NAMALWA (cell line): ENCODE data around the gene SMYD3.
A peak's percentile ranks its signal among the peaks of the same experiment; 100 is the strongest.
"Not testable (repeated sequence)": the region's sequence is repeated elsewhere in the genome, so short reads cannot be mapped to it uniquely, and the experiment has no call there.

Source experiments
- DNase-seq: peaks from one replicate; pipeline ENCODE4 v3.0.0-alpha.2; 2015; ENCODE audit warnings: low spot score

Gene SMYD3

DNA sequence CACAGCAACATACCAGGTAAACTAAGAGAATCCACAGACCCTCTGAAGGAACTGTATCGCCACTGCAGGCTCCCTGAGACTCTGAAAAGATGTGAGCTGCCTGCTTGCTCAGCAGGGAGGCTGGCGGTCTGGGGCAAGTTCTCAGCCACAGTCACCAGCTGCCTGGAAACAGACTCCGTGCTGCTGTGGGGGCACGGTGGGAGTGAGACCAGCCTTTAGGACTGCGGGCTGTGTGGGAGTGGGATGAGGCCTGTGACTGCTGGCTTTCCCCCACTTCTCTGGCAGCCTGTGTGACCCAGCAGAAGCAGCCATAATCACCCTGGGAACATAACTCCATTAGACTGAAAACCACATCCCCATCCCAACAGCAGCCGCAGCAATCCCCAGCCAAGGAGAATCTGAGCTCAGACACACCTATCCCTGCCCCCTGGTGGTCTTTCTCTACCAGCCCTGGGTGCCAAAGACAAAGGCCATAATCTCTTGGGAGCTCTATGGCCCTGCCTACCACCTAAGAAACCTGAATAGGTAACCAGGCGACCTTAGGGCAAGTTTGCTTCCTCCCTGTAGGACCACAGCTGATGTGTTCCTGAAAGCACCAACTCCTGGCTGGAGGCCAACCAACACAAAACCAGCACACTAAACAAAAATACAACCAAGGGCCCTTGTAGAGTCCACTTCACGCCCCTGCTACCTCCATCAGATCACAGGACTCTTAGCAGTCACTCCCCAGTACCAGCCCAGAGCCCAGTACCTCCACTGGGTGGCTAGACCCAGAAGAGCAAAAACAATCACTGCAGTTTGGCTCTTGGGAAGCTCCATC is 151.5 kb downstream of the SMYD3 start:
- no peak for DNase-seq

DNA sequence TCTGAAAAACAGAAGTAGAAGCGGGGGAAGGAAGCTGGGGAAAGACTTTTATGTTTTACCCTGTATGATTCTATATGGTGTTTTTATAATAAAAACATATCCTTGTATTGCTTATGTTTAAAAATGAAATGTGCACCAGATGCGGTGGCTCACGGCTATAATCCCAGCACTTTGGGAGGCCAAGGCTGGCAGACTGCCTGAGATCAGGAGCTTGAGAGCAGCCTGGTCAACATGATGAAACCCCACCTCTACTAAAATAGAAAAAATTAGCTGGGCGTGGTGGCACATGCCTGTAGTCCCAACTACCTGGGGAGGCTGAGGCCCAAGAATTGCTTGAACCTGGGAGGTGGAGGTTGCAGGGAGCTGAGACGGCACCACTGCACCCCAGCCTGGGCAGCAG is 155.4 kb downstream of the SMYD3 start:
- DNase-seq = no peak

DNA sequence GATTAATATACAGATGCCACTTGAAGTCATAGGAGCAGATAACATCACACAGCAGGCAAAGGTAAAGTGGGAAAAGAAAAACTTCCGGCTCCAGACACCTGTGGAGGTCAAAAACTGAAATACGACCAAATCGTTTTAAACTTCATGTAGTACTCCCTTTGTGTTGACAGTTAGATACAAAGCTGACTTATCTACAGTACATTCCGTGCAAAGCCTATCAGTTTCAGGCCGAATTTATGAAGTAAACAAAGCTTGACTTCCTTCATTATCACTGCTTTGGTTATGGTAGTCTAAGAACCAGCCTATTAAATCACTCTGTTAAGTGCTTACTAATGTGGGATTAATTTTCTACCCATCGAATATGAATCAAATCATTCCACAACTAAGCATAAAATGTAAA is 156.3 kb downstream of the SMYD3 start:
- DNase-seq = no peak

DNA sequence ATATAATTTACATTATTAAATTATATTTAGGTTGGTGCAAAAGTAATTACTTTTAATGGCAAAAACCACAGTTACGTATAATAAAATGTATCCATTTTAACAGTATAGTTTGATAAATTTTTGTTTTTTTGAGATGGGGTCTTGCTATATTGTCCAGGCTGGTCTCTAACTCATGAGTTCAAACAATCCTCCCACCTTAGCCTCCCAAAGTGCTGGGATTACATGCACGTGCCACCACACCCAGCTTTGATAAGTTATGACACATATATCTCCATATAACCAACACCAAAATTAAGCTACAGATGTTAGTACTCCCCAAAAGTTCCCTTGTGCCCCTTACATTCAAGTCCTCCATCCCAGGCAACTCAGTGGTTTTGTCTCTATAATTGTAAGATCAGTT is 163.1 kb downstream of the SMYD3 start:
- DNase-seq = no peak

DNA sequence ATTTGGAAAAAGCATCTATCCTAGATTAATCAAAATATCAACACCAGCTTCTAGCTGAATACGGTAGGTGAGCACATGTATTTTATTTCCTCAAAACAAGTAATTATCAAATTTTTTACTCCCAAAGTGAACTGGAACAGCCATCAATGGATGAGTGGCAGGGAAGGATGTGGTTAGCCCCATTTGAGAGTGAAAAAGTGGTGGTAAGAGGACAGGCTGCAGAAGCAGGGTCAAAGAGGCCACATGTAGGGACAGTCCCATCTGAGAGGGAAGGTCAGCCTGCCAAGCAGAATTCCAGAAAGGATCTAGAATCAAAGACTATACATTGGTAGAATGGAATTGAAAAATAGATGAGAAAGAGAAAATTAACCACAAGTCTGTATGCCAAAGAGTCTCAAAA is 163.8 kb downstream of the SMYD3 start:
- no peak for DNase-seq

DNA sequence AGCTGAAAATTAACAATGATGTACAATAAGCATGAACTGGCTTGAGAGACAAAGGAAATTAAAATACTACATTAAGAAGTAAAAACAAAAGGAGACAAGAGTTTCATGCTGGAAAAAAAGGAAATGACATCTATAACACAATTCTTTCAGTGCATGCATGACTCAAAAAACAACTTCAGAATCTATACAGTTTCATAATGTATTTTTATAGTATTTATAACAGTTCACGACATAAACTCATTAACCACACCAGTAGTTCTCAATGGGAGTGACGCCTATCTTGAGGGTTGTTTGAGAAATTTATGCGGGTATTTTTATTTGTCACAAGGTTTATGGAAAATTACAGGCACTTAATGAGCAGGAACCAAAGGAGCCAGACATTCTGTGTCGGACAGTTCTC is 168.5 kb downstream of the SMYD3 start:
- no peak for DNase-seq

DNA sequence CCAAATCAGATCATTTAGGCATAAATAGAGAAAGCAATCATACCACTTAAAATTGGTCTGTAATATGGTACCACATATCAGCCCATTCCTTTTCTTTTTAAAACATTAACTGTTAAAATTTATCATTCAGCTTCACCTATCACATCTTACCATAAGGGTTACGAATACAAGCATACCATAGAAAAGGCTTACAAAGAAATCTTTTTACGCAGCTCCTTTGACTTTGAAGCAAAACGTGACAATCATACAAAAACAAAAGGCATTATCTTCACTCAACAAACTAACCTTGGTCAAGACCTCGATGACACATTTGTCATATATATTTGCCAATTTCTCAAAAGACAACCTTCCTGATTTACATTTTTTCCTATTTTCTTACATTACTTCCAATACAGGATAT is 169.0 kb downstream of the SMYD3 start:
- DNase-seq = no peak

DNA sequence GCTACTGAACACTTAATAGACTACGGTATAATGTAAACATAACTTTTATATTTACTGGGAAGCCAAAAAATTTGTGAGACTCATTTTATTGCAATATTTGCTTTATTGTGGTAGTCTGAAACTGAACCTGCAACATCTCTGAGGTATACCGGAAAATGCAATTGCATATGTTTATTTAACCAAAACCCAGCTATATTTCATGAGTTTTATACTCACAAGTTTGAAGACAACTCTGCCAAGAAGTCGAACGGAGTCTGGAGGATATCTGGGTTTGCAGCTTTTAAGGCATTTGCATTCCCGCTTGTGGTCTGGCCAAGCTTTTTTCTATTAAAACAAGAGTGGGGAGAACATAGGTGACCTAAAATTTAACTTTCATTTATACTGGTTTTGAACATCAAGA is 171.9 kb downstream of the SMYD3 start:
- no peak for DNase-seq

DNA sequence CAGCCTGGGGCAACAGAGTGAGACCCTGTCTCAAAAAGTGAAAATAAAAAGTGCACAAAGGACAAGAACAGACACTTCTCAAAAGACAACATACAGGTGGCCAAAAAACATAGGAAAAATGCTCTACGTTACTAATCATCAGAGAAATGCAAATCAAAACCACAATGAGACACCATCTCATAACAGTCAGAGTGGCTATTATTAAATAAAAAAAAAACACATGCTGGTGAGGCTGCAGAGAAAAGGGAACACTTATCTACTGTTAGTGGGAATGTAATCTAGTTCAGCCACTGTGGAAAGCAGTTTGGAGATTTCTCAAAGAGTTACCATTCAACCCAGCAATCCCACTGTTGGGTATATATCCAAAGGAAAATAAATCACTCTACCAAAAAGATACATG is 173.2 kb downstream of the SMYD3 start:
- peak; percentile 7 for DNase-seq

DNA sequence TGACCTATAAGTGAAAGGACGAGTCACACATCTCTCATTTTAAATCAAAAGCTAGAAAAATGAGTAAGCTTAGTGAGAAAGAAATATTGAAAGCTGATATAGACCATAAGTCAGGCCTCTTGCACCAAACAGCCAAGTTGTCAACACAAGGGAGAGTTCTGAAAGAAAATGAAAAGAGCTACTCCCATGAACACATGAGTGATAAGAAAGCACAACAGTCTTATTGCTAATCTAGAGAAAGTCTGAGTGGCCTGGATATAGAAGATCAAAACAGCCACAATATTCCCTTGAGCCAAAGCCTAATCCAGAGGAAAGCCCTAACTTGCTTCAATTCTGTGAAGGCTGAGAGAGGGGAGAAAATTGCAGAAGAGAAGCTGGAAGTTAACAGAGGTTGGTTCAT is 175.0 kb downstream of the SMYD3 start:
- no peak for DNase-seq

DNA sequence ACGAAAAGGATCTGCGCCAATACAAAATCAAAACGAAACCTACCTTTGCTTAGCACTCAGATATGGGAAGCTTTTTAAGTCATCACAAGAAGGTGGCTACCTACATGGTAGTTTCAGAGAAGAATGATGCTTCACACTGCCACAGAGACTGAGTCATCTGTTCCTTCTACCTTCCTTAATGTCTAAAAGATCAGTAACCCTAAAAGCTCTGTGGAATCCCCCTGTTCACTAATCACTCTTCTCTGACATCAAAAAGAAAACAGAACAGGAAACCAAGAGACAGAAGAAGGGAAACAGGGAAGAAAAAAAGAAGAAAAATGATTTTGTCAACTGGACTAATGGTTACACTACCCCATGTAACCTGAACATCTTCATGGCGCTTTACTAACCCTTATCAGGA is 177.2 kb downstream of the SMYD3 start:
- DNase-seq = no peak

DNA sequence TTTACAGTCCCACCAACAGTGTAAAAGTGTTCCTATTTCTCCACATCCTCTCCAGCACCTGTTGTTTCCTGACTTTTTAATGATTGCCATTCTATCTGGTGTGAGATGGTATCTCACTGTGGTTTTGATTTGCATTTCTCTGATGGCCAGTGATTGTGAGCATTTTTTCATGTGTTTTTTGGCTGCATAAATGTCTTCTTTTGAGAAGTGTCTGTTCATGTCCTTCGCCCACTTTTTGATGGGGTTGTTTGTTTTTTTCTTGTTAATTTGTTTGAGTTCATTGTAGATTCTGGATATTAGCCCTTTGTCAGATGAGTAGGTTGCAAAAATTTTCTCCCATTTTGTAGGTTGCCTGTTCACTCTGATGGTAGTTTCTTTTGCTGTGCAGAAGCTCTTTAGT is 177.8 kb downstream of the SMYD3 start:
- DNase-seq = not testable (repeated sequence)

DNA sequence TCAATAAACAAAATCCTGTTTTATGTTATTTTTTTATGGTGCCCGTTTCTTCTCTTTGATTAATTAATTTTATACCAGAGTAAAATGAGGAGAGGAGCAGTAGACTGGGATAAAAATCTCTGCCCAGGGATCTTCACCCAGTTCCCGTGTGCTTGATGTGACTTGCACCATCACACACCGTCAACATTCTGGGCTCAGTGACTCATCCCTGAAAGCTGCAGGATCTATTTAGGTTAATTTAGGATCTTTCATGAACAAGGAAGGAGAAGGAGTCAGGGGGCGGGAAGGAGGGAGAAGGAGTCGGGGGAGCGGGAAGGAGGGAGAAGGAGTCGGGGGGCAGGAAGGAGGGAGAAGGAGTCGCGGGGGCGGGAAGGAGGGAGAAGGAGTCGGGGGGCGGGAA is 182.4 kb downstream of the SMYD3 start:
- no peak for DNase-seq

DNA sequence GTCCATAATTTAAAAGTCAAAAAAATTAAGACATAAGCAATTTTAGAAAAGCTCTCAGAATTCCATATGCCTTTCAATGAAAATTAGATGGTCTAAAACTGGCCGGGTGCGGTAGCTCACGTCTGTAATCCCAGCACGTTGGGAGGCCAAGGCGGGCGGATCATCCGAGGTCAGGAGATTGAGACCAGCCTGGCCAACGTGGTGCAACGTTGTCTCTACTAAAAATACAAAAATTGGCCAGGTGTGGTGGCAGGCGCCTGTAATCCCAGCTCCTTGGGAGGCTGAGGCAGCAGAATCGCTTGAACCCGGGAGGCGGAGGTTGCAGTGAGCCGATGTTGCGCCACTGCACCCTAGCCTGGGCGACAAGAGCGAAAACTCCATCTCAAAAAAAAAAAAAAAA is 183.0 kb downstream of the SMYD3 start:
- DNase-seq = not testable (repeated sequence)

DNA sequence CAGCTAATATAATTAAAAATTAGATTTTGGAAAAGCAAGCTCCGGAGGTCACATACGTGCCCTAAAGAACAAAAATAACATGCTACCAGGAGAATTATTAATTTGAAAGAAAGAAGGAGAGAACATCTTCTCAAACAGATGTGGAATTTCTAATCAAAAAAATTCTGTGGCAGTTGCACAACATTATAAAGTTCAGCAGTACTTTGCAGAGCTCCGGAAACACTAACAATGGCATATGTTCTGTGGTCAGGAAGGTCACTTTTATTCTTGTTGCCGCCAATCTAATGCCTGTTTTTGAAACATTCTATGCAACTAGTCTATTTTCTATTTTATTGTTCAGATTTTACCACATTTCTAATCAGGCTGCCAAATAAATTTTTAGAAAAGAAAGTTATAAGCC is 186.8 kb downstream of the SMYD3 start:
- no peak for DNase-seq

DNA sequence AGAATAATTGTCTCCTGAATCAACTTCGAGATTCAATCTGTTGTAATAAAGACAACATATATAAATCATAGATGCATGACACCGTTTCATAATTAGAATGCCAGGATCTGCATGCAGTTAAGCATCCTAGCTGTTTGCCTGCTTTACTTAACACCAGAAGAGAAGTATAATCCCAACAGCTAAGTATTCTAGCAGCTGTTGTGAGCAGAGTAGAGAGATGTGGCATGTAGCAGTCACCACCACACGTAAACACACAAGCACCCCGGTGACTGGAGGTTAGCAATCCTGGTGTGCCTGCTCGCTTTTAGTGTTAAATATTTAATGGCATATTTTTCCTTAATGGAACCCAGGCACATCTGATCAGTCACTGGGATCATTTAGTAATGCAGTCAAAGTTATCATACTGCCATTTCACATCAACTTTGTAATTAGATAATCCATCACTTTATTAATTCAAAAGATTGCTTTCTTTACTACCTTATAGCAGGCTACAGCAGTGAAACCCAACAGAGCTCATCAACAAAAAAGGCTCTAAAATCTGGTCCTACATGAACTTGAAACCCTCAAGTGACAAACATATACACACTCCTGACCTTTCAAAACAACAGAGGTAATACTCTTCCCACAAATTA is 187.9 kb downstream of the SMYD3 start:
- no peak for DNase-seq

DNA sequence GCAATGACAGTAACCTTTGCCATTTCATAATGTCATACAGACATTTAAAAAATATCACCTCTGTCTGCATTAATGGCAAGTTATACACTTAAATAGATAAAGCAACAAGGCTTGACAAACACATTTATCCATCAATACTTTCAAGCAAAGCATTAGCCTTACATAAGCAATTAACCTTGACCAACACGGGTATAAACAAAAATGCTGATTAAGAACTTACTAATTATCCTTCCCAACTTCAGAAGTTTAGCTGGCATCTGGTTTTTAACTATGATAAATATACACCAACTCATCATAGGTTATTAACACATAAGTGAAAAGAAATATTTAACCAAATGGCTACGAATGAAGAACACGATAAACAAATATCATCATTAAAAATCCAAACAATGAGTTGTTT is 188.5 kb downstream of the SMYD3 start:
- no peak for DNase-seq

DNA sequence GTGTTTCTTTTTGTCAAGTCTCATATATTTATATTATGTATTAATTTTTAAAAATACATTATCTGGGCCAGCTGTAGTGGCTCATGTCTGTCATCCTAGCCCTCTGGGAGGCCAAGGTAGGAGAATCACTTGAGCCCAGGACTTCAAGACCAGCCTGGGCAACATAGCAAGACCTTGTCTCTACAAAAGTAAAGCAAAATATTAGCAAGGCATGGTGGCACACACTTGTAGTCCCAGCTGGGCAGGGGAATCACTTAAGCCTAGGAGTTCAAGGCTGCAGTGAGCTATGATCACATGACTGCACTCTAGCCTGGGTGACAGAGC is 189.1 kb downstream of the SMYD3 start:
- DNase-seq = no peak

DNA sequence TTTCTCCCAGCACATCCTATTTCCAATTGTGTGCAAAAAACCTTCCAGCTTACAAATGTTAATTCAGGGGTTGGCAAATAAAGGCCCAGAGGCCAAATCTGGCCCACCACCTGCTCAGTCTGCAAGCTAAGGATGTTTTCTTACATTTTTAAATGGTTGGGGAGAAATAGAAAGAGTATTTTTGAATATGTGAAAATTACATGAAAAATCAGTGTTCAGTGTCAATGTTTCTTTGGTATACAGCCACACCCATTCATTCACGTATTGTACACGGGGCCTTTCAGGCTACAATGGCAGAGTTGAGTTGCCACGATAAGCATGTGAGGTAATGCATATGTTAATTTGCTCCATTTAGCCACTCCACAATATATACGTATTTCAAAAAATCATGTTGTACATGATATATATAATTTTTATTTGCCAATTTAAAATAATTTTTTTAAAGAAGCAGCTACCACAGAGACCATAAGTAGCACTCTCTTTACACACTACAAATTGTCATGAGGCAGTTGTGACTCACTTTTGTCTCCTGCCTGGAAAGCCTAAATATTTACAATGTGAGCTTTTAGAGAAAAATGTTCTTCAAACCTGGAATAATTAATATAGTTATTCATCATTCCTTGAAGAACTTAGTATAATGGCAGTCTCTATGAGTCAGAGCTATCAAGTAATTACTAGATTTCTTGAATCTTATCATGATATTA is 189.6 kb downstream of the SMYD3 start:
- no peak for DNase-seq

DNA sequence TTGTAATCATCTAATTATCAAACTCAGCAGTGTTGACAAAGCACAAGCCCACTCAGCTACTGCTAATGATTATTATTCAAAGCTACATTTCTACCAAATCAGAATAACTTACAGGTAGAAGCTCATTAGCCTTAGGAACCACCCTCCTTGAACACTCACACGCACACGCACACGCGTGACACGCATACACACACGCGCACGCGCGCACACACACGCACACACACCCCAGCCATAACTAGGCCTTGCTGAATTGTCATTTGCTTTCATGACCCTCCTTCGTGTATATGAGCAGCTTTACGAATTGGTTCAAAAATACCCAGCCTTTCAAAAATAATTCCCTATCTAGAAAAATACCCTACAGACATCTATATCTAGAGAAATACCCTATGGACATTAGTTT is 195.6 kb downstream of the SMYD3 start:
- no peak for DNase-seq

DNA sequence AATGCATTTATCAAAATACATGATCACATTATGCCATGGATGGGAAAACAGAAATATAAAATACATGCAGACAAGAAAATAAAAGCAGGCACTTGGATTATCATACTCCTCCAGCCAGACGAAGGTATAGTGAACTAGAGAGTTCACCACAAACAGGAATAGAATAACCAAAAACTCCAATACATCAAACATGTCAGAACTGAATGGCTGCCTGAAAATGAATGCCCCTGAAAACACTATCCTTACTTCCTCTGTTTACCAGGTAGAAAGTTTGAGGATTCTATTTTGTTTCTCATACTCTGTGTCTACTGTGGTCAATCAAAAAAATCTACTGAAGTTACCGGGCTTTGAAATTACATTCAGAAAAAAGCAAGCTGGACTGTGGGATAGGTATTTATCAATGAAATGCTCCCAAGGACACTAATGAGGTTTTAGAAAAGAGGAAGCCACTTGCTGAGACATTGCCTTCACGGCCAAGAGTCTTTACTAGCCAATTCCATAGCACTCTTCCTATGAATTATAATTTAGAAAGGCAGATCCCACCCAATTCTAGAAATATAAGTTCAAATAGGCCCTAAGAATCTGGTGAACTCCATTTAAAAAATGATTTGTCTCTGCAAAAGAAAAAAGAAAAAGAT is 197.7 kb downstream of the SMYD3 start:
- DNase-seq = no peak

DNA sequence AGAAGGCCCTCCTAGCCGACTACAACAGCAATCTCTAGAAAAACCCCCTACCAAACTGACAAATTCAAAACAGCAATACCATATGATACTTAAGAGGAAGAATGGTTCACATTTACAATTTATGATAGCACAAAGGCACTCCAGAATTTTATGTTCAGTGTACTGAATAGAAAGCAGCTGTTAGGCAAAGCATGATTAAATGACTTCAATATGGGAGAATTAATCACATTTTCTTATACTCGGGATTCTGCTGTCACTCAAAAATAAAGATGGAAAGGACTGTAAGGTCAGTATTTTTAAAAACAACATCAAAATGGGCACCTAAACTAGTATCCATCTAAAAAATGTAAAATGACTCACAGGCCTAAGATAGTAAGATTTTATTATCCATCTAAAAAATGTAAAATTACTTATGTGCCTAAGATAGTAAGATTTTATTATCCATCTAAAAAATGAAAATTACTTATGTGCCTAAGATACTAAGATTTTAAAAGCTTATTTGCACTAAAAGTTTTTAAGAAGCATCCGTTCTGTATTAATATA is 198.5 kb downstream of the SMYD3 start:
- no peak for DNase-seq
